HL-60 (cell line): ENCODE results near the gene ATP11A.

ENCODE experiments used
- DNase-seq, 2 experiments: peaks; one replicate each; pipeline ENCODE4 v3.0.0-alpha.2; 2010 to 2020; ENCODE audit warnings: low read depth in 1 of 2, low spot score in 1 of 2
- H3K27ac ChIP-seq: fragments of 250-450 bp; sonication (Bioruptor Pico); replicated peaks from 2 replicates; pipeline ENCODE4 v1.5.1; 2020; ENCODE audit warnings: mild to moderate bottlenecking, moderate library complexity
- H3K27me3 ChIP-seq: fragments of 250-450 bp; sonication (Bioruptor Pico); 2 replicates; pipeline ENCODE4 v1.5.1; 2021; ENCODE audit warnings: mild to moderate bottlenecking, moderate library complexity; ENCODE audit not compliant: insufficient read depth, poor library complexity, severe bottlenecking
- H3K4me3 ChIP-seq: replicated peaks from 2 replicates; pipeline ENCODE4 v1.5.1; 2011; ENCODE audit warnings: mild to moderate bottlenecking, control low read depth, low read length; ENCODE audit not compliant: insufficient read depth
- GABPA ChIP-seq: IDR thresholded peaks from 2 replicates; pipeline ENCODE4 v1.6.1; 2012; ENCODE audit warnings: low read depth
- POLR2AphosphoS5 ChIP-seq: IDR thresholded peaks from 2 replicates; pipeline ENCODE4 v1.6.1; 2012; ENCODE audit warnings: low read depth
- SPI1 ChIP-seq: IDR thresholded peaks from 2 replicates; pipeline ENCODE4 v1.6.1; 2012; ENCODE audit warnings: low read depth, mild to moderate bottlenecking, borderline replicate concordance
- TF ChIP-seq, protein P1 (sequence below): IDR thresholded peaks from one replicate; pipeline ENCODE4 v1.5.1; 2011; ENCODE audit warnings: low read length, control low read depth, inconsistent platforms; ENCODE audit not compliant: insufficient read depth
- TF ChIP-seq, protein P2 (sequence below): IDR thresholded peaks from 2 replicates; pipeline ENCODE4 v1.6.1; 2012; ENCODE audit warnings: low read depth; ENCODE audit not compliant: insufficient replicate concordance

The ATP11A gene

GRCh38 chr13:112704308-112705145, 14.7 kb downstream of the ATP11A start:
- no peak for DNase-seq
- TF ChIP-seq, protein P1, sequence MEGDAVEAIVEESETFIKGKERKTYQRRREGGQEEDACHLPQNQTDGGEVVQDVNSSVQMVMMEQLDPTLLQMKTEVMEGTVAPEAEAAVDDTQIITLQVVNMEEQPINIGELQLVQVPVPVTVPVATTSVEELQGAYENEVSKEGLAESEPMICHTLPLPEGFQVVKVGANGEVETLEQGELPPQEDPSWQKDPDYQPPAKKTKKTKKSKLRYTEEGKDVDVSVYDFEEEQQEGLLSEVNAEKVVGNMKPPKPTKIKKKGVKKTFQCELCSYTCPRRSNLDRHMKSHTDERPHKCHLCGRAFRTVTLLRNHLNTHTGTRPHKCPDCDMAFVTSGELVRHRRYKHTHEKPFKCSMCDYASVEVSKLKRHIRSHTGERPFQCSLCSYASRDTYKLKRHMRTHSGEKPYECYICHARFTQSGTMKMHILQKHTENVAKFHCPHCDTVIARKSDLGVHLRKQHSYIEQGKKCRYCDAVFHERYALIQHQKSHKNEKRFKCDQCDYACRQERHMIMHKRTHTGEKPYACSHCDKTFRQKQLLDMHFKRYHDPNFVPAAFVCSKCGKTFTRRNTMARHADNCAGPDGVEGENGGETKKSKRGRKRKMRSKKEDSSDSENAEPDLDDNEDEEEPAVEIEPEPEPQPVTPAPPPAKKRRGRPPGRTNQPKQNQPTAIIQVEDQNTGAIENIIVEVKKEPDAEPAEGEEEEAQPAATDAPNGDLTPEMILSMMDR = no peak
- H3K27ac ChIP-seq = no peak overlapping the region
- H3K4me3 ChIP-seq = no peak overlapping the region
- no peaks in the 10 kb centered on the region for H3K27me3 ChIP-seq

DNA sequence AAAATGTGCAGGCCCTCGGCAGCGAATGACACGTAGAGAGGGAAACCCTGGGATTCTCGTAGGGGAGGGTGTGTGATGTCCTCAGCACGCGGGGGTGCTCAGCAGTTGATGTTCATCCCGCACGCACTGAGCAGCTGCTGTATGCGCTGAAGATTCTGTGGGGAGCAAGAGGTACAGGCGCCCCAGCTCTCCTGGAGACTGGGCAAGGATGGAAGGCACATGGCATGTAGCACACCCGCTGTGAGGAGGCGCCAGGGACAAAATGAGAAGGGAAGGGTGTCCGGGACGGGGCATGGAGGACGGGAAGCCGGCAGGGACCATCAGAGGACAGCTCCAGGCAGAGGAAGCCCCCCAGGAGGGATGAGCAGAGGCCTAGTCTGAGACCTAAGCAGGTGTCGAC, 15.4 kb downstream of the ATP11A start:
- TF ChIP-seq POLR2AphosphoS5 = no peak
- TF ChIP-seq GABPA = no peak
- no peak for TF ChIP-seq SPI1
- TF ChIP-seq, protein P2, sequence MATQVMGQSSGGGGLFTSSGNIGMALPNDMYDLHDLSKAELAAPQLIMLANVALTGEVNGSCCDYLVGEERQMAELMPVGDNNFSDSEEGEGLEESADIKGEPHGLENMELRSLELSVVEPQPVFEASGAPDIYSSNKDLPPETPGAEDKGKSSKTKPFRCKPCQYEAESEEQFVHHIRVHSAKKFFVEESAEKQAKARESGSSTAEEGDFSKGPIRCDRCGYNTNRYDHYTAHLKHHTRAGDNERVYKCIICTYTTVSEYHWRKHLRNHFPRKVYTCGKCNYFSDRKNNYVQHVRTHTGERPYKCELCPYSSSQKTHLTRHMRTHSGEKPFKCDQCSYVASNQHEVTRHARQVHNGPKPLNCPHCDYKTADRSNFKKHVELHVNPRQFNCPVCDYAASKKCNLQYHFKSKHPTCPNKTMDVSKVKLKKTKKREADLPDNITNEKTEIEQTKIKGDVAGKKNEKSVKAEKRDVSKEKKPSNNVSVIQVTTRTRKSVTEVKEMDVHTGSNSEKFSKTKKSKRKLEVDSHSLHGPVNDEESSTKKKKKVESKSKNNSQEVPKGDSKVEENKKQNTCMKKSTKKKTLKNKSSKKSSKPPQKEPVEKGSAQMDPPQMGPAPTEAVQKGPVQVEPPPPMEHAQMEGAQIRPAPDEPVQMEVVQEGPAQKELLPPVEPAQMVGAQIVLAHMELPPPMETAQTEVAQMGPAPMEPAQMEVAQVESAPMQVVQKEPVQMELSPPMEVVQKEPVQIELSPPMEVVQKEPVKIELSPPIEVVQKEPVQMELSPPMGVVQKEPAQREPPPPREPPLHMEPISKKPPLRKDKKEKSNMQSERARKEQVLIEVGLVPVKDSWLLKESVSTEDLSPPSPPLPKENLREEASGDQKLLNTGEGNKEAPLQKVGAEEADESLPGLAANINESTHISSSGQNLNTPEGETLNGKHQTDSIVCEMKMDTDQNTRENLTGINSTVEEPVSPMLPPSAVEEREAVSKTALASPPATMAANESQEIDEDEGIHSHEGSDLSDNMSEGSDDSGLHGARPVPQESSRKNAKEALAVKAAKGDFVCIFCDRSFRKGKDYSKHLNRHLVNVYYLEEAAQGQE = no peak
- TF ChIP-seq, protein P1 = no peak
- Histone ChIP-seq H3K27ac (no peak overlapping the region), H3K27me3 (no peaks in the 10 kb centered on the region), H3K4me3 (no peak overlapping the region)
- DNase-seq = no peak

- no peak for DNase-seq
- TF ChIP-seq, protein P1 = no peak
- TF ChIP-seq GABPA (no peak), POLR2AphosphoS5 (no peak), SPI1 (no peak)
- TF ChIP-seq, protein P2 = no peak
- Histone ChIP-seq H3K27me3 (no peaks in the 10 kb centered on the region), H3K4me3 (no peak overlapping the region), H3K27ac (no peak overlapping the region)
Measured at GRCh38 chr13:112706171-112706570, 16.3 kb downstream of the ATP11A start.
